LNCAP (cell line): ENCODE measurements around the gene RAB12.

Source experiments
- TF ChIP-seq, protein P1 (sequence below): fragments of 450-650 bp; IDR thresholded peaks from 2 replicates; pipeline ENCODE4 v1.5.1; 2017; ENCODE audit warnings: mild to moderate bottlenecking

RAB12 gene

GRCh38 chr18:8688216-8688800 is 79.1 kb downstream of the RAB12 start:
- TF ChIP-seq, protein P1, sequence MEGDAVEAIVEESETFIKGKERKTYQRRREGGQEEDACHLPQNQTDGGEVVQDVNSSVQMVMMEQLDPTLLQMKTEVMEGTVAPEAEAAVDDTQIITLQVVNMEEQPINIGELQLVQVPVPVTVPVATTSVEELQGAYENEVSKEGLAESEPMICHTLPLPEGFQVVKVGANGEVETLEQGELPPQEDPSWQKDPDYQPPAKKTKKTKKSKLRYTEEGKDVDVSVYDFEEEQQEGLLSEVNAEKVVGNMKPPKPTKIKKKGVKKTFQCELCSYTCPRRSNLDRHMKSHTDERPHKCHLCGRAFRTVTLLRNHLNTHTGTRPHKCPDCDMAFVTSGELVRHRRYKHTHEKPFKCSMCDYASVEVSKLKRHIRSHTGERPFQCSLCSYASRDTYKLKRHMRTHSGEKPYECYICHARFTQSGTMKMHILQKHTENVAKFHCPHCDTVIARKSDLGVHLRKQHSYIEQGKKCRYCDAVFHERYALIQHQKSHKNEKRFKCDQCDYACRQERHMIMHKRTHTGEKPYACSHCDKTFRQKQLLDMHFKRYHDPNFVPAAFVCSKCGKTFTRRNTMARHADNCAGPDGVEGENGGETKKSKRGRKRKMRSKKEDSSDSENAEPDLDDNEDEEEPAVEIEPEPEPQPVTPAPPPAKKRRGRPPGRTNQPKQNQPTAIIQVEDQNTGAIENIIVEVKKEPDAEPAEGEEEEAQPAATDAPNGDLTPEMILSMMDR, result no peak

- TF ChIP-seq, protein P1, result no peak
Measured at GRCh38 chr18:8688816-8689215, 79.6 kb downstream of the RAB12 start.
